GM19455 (cell line): ENCODE results near the gene ZFP57.

Source experiments
- ATAC-seq: cut with Tn5 transposase; IDR thresholded peaks from one replicate; pipeline ENCODE4 v1.9.1; 2021; ENCODE audit not compliant: unreplicated experiment

Gene ZFP57

GRCh38 chr6:29680904-29681303 is at the start of gene ZFP57:
Gene ZFP57, minus strand, starts transcription at chr6:29681152. Its CDS starts 4,149 bp downstream, at chr6:29677003.
- no peak for ATAC-seq

DNA sequence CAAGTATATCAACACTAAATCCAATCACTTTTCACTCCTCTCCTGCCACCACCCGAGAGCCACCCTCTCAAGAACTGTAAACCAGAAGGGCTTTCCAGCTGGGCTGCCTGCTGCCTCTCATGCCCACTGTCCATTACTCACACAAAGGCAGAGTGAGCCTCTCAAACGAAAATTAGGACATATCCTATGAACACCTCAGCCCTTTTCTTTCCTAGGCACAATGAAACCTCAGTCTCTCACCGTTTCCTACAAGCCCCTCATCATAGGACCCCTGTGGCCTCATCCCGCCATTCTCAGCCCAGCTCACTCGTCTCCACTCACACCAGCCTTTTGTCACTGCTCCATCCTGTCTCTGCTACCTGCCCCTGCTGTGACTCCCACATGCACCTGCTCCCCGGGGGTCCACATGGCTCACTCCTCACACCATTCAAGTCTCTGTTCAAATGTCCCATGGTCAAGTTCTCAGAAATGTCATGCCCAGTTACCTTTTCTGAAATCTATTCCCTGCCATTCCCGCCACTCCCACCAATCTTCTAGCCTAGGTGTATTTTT is 49.7 kb upstream of the ZFP57 start:
- ATAC-seq, result no peak

GRCh38 chr6:29729774-29730328 is 48.9 kb upstream of the ZFP57 start:
- no peak for ATAC-seq

DNA sequence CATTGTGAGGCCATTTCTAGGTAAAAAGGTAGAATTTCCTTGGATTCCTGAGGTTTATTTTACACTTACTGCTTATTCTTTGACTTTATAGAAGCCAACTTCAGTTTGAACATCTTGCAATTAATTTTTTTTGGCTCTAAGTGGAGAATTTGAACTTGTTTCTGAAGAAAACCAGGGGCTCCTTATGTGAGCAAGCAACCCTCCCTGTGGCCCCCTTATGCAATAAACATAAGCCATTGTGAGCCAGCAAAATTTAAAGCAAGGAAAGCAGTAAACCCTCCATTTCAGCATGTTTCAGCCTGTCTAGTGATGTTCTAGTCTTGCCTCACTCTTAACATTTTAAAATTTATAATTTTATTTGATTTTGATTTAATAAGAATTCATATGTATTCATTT is 47.9 kb upstream of the ZFP57 start:
- no peak for ATAC-seq

GRCh38 chr6:29728173-29728874 is 47.4 kb upstream of the ZFP57 start:
- no peak for ATAC-seq

DNA sequence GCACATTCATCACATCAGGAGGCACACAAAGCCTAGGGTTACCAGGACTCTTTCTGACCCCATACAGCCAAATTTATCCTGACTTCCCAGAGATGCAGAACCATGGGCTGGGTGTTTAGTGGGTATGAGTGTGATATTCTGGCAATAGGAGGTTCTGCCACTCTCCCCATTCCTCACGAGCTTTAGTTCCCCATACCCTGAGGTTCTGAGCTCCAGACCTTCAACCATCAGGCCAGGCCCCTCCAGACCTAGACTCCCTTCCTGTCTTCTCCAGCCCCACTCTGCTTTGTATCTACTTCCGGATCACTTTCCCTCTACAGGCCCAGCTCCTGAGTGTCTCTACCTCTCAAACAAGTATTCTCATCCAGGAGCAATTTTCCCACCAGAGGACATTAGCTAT is 46.7 kb upstream of the ZFP57 start:
- no peak for ATAC-seq

- no peak for ATAC-seq
Observed at GRCh38 chr6:29726571-29727194, 45.7 kb upstream of the ZFP57 start.

- ATAC-seq, result no peak
Observed at GRCh38 chr6:29726001-29726400, 45.0 kb upstream of the ZFP57 start.

GRCh38 chr6:29724937-29725869 is 44.3 kb upstream of the ZFP57 start:
- ATAC-seq, result no peak

DNA sequence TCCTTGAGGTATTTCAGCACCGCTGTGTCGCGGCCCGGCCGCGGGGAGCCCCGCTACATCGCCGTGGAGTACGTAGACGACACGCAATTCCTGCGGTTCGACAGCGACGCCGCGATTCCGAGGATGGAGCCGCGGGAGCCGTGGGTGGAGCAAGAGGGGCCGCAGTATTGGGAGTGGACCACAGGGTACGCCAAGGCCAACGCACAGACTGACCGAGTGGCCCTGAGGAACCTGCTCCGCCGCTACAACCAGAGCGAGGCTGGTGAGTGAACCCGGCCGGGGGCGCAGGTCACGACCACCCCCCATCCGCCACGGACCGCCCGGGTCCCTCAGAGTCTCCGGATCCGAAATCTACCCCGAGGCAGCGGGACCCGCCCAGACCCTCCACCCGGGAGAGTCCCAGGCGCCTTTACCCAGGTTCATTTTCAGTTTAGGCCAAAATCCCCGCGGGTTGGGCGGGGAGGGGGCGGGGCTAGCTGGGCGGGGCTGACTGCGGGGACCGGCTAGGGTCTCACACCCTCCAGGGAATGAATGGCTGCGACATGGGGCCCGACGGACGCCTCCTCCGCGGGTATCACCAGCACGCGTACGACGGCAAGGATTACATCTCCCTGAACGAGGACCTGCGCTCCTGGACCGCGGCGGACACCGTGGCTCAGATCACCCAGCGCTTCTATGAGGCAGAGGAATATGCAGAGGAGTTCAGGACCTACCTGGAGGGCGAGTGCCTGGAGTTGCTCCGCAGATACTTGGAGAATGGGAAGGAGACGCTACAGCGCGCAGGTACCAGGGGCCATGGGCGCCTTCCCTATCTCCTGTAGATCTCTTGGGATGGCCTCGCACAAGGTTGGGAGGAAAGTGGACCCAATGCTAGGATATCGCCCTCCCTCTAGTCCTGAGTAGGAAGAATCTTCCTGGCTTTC is 43.0 kb upstream of the ZFP57 start:
- ATAC-seq, result peak; percentile 51

DNA sequence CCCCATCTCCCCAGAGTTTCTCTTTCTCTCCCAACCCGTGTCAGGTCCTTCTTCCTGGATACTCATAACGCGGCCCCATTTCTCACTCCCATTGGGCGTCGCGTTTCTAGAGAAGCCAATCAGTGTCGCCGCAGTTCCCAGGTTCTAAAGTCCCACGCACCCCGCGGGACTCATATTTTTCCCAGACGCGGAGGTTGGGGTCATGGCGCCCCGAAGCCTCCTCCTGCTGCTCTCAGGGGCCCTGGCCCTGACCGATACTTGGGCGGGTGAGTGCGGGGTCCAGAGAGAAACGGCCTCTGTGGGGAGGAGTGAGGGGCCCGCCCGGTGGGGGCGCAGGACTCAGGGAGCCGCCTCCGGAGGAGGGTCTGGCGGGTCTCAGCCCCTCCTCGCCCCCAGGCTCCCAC is 42.3 kb upstream of the ZFP57 start, which contains the start of gene HLA-F:
HLA-F (plus strand) TSS at position 173 of the 404 bp plus-strand sequence; CDS start at position 203, 30 bp downstream.
- peak; percentile 80 for ATAC-seq

DNA sequence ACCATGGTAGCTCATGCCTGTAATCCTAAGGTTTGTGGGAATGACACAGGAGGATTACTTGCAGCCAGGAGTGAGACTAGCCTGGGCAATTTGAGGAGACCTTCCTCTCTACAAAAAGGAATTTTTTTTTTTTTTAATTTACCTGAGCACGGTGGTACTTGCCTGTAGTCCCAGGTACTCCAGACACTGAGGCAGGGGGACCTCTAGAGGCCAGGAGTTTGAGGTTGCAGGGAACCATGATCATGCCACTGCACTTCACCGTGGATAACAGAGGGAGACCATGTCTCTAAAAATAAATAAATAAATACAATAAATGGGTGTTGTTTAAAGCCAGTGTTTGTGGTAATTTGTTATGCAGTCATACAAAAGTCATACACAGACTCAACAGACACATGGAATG is 39.9 kb upstream of the ZFP57 start:
- no peak for ATAC-seq

GRCh38 chr6:29710281-29710941 is 29.5 kb upstream of the ZFP57 start:
- ATAC-seq, result no peak

DNA sequence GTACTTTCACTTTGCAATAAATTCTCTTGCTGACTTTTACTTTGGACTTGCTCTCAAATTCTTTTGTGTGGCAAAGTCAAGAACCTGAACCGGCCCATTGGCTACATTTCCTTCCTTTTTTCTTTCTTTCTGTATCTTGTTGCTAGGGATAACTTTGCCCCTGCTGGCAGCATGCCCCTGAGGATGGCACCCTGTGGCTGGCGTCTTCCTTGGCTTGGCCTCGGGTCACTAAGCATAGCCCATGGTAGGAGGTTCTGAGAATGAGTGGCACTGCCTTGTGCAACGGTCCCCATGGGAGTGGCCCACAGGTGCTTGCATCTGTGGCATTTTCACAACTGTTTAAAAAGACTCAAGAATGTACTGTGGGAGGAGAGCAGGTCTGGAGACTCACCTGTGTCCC is 28.2 kb upstream of the ZFP57 start:
- no peak for ATAC-seq

DNA sequence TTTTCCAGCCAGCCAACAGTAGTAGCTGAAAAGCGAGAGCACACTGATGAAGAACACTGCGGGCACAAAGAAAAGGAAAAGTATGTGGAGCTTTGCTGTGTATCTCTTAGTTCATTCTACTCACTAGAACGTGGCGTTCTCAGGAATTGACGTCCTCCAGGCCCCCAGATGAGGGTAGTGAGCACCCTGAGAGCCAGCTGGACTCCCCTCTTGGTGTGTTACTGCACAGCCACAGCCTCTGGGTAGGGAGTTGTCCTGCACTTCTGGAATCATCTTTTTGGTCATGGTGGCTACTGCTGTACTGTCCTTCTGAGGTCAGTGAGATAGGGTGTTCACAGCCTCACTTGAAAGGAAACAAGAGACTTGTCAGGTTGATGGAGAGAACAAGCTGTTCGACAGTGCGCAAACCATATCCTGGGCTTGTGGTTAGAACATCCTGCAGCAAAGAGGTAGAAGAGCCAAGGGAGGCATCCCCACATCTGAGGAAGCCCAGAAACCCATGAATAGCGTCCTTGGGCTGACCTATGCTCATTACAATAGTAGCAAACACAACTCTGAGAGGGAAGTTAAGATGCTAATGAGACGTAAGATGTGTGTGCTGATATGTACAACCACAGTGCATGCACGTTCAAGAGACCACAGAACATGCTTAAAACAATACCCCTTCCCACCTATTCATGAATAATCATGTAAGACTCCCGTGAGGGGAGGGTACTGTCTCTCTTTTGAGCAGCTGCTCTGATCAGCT is 27.7 kb upstream of the ZFP57 start:
- no peak for ATAC-seq

- no peak for ATAC-seq
Observed at GRCh38 chr6:29705389-29706231, 24.7 kb upstream of the ZFP57 start.

GRCh38 chr6:29702519-29703103 is 21.7 kb upstream of the ZFP57 start:
- ATAC-seq, result no peak
